ENCODE results near the gene ZNF497.
"Not testable (repeated sequence)": the region's sequence is repeated elsewhere in the genome, so short reads cannot be mapped to it uniquely, and the experiment has no call there.

Gene ZNF497

DNA sequence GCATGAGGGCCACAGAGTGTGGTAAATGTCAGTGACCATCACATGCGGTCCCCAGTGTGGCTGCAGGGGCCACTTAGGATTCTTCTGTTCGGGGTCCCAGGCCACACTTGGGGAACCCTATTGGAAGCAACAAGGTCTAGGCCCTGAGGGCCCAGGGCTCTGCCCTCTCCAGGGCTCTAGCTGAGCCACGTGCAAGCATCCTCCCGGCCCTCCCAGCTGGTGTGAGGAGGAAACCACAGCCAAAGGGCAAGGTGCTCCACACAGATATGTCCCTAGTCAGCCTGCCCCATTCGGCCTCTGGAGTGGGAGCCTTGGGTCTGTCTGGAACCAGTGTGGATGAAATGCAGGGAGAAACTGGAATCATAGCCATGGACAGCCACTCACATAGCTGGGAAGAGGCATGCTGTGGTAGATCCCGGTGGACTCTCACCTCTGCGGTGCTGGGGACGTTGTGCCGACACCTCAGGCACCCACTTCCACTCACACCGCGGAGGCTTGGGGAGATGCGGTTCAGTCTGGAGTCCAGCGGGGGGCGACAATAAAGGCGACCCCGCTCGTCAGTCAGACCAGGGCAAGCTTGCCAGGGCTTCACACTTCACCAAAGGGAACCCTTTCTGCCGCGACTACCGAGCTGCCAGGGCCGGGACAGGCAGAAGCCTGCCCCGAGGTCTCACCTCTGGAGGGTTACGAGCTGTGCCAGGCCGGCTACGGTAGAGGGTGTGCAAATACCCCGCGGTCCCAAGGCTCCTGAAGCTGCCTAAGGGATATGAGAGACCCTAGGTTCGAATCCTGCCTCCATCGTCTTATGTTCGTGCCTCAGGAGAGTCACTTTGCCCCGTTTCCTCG is 4.3 kb upstream of the ZNF497 start:
- DNase-seq: no peak

- peak in 1 of 2 donors; percentile 70 for DNase-seq
Observed at GRCh38 chr19:58364146-58364545, 1.6 kb upstream of the ZNF497 start.

DNA sequence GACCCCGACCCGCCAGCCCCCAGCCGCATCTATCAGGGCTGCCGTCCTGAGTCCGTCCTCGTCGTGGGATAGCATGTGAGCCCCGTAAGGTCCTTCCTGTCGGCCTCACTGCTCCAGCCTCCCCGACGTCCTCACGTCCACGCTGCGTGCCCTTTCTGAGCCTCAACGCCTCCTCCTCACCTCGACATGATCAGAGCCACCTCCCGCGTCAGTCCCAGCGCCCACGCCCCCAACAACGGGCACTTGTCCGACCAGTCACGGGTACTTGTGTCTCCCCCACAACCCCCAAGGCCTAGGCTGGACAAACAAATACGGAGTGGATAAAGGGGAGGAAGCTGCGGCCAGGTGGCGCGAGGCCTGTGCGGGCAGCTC is 665 bp downstream of the ZNF497 start:
- no peak for DNase-seq

DNA sequence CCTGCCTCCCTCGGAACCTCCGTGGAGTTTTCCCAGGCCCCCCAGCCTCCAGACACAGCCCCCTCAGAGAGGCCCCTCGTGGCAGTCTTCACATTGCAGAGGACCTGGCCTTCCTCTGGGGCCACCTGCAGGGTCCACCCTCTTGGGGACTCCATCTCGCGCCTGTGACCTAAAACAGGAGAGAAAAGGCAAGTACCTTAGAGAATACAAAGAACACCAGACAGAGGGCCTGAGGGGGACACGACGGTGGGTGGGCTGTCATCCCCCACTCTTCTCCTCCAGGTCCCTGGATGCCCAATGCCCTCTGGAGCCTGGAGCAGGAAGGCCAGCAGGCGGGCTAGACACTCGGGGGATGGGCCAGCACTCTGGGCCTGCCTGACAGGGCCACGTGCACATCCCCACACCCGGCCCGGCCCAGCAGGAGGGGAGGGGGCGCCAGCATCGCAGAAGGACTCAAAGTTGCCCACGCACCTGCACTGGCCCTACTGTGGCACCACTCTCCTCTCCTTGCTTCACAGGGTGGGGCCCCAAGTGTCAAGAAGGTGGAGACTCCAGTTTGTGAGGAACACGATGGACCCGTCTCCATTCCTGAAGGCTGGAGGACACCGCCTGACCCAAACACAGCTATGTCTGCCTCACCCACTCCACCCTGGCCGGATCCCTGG is 4.9 kb downstream of the ZNF497 start:
- no peak for DNase-seq

DNA sequence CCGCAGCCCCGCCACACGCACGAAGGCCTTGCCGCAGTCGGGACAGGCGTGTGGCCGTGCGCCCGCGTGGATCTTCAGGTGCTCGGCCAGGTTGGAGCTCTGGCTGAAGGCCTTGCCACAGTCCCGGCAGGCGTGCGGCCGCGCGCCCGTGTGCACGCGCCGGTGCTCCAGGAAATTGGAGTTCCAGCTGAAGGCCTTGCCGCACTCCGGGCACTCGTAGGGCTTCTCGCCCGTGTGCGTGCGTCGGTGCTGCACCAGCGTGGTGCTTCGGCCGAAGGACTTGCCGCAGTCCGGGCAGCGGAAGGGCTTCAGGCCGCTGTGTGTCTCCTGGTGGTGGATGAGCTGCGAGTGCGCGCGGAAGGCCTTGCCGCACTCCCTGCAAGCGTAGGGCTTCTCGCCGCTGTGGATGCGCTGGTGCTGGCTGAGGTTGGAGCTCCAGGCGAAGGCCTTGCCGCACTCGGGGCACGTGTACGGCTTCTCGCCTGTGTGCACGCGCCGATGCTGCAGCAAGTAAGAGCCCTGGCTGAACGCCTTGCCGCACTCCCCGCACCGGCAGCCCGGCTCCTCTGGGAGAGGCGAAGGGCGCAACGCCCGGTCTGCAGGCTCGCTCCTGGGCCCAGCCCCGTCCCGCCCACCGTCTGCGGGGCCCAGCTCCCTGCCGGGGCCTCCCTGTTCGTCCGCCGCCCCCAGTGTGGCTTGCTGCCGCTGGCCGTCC is 5.6 kb downstream of the ZNF497 start:
- DNase-seq: no peak

DNA sequence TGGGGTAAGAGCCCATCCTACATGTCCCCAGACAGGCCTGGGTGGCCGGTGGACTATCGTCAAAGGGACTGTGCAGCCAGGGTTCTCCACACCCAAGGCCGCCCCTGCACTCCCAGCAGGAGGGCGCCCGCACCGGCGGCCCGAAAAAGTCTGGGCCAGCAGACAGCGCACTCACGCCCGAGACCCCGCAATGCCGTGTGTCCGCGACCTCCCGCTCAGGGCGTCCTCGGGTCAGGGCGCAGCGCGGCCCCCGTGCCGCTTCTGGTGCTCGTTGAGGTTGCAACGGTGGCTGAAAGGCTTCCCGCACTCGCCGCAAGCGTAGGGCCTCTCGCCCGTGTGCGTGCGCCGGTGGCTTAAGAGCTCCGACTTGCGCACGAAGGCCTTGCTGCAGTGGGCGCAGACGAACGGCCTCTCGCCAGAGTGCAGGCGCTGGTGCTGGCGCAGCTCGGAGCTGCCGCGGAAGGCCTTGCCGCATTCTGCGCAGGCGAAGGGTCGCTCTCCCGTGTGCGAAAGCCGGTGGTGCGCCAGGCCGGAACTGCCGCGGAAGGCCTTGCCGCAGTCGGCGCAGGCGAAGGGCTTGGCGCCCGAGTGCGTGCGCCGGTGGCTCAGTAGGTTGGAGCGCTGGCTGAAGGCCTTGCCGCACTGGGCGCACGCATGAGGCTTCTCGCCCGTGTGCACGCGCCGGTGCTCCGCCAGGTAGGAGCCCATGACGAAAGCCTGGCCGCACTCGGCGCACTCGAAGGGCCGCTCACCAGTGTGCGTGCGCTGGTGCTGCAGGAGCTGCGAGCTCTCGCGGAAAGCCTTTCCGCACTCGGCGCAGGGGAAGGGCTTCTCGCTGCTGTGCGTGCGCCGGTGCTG is 6.4 kb downstream of the ZNF497 start:
- DNase-seq: no peak

DNA sequence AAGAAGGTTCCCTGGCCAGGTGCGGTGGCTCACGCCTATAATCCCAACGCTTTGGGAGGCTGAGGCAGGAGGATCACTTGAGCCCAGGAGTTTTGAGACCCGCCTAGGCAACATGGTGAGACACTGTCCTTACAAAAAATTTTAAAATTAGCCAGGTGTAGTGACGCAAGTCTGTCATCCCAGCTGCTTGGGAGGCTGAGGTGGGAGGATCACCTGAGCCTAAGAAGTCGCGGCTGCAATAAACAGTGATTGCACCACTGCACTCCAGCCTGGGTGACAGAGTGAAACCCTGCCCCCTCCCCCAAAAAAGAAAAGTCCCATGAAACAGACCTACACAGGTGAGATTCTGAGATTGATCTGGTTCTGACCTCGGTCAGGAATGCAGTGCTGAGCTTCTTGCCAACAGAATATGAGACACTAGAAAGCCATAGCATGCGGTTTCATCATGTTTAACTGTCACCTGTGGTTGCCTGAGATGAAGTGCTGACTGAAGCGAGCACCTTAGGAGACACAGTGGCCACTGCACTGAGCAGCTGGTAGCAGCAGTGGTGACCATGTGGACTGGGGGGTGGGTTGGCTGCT is 7.2 kb downstream of the ZNF497 start:
- no peak for DNase-seq

- no peak for DNase-seq
Observed at GRCh38 chr19:58354478-58355030, 8.0 kb downstream of the ZNF497 start.

- DNase-seq: no peak
Observed at GRCh38 chr19:58353717-58354477, 8.7 kb downstream of the ZNF497 start.

- DNase-seq: no peak
Observed at GRCh38 chr19:58352760-58353671, 9.5 kb downstream of the ZNF497 start, which contains the start of gene A1BG. Gene A1BG, minus strand, starts transcription at chr19:58353492. Its CDS starts 55 bp downstream, at chr19:58353437.

GRCh38 chr19:58351990-58352755 is 10.4 kb downstream of the ZNF497 start:
- no peak for DNase-seq

- no peak for DNase-seq
Observed at GRCh38 chr19:58351558-58351878, 11.0 kb downstream of the ZNF497 start.

DNA sequence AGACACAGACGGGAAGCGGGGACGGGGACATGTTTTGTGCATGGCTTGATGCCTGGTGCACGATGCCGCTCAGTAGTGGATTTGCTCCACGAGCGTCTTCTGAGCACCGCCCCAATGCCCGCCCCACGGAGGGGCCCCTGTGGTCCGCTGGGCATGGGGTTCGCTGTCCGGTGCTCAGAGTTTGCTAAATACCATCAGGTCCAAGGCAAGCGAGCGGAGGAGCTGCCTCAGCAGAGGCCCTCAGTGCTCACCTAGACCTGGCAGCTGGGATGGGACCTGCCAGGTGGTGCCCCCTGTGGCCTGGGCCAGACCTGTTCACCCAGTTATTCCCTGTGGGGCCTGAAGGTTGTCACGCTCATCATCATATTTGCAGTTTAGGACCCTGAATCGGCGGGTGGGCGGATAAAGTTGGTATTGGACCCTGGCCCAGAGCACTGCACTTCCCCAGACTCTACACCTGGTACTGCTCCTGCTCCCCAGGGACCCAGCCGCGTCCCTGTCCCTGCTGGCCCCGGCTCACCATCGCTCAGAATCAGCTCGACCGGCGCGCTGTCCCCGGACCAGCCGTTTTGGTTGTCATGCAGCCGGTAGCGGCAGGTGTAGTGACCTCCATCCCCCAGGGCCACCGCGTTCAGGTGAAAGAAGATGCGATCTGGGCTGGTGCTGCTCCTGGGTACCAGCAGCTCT is 11.5 kb downstream of the ZNF497 start:
- DNase-seq: no peak

GRCh38 chr19:58350001-58350861 is 12.3 kb downstream of the ZNF497 start:
- DNase-seq: no peak

DNA sequence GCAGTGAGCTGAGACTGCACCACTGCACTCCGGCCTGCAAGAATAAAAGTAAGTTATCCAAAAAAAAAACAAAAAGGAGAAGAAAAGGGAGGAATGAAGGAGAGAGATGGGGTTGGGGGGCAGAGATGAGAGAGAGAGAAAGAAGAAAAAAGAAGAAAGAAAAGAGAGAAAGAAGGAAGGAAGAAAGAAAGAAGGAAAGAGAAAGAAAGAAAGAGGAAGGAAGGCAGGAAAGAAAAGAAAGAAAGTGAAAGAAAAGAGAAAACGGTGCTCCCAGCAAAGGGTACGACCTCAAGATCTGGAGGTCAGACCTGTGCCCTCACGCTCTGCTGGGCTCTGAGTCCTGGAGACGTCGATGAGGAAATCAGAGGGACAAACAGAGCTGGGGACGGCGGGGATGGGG is 13.0 kb downstream of the ZNF497 start:
- DNase-seq: no peak

GRCh38 chr19:58348080-58348479 is 14.5 kb downstream of the ZNF497 start:
- not testable (repeated sequence) for DNase-seq
